HCT116 (cell line): Measurements from ENCODE around the gene DOK6. TPM values are rescaled to one million over a fixed set of nuclear protein-coding genes. Genes with fewer than 3 reads are reported as not detected.

Source experiments
- ATAC-seq: fragments of 200-7000 bp; cut with Tn5 transposase; 2 replicates; pipeline ENCODE4 v1.9.1; 2020; ENCODE audit warnings: mild to moderate bottlenecking, moderate library complexity
- BruUV-seq: library from RNA; stranded (reverse); fragments of 400-500 nt; replicated peaks from 2 replicates; lab custom pipeline; 2021; lab: Mats Ljungman, UMichigan
- CTCF ChIA-PET: fragments of 300-600 bp; sonication (Branson Sonifier 250); formaldehyde crosslinking; loops from one replicate; lab custom pipeline; 2021; ENCODE audit warnings: antibody characterized with exemption; lab: Charles Lee
- POLR2A ChIA-PET: fragments of 300-600, 350-600 bp; sonication (Branson Sonifier 250); formaldehyde crosslinking; loops from one replicate; lab custom pipeline; 2021; ENCODE audit warnings: antibody characterized with exemption; lab: Charles Lee
- RAD21 ChIA-PET, 2 experiments: fragments of 300-600 bp; sonication (Branson Sonifier 250); formaldehyde crosslinking; loops; one replicate each; lab custom pipeline; 2023; ENCODE audit warnings: low total read pairs in 2 of 2; ENCODE audit not compliant: uncharacterized antibody in 2 of 2, unreplicated experiment in 2 of 2, low non-redundant PET in 1 of 2; lab: Charles Lee
- DNase-seq: peaks from one replicate; pipeline ENCODE4 v3.0.0-alpha.2; 2010; ENCODE audit warnings: low read depth, low spot score
- H2AFZ ChIP-seq: fragments of 200-600 bp; shearing (Covaris generic), sonication (generic); 2 replicates; pipeline ENCODE4 v1.6.1; 2017; ENCODE audit warnings: low read depth, mixed run types, mixed read lengths, antibody characterized with exemption, low read length; ENCODE audit not compliant: poor library complexity, severe bottlenecking
- H3K27ac ChIP-seq: 2 replicates; pipeline ENCODE4 v1.5.1; 2012; ENCODE audit warnings: low read depth, low read length
- H3K27me3 ChIP-seq: fragments of 200-600 bp; sonication (generic); 2 replicates; pipeline ENCODE4 v1.6.1; 2016; ENCODE audit warnings: mixed run types, low read length, mixed read lengths; ENCODE audit not compliant: insufficient read depth
- H3K36me3 ChIP-seq, 2 experiments: fragments of 200-500 bp in 1 of 2; fragments of 200-600 bp in 1 of 2; sonication (Bioruptor generic) in 1 of 2; sonication (generic) in 1 of 2; 2 replicates each; pipeline versions ENCODE4 v1.5.1 to v1.6.1; 2014 to 2016; ENCODE audit warnings: low read length in 2 of 2, inconsistent platforms in 1 of 2, mixed read lengths in 1 of 2, mixed run types in 1 of 2; ENCODE audit not compliant: insufficient read depth in 2 of 2, control insufficient read depth in 1 of 2
- H3K4me1 ChIP-seq, 2 experiments: fragments of 200-600 bp in 1 of 2; sonication (generic) in 1 of 2; 2 replicates each; pipeline versions ENCODE4 v1.5.1 to v1.6.1; 2012 to 2017; ENCODE audit warnings: low read length in 2 of 2, inconsistent platforms in 1 of 2, mild to moderate bottlenecking in 1 of 2, mixed read lengths in 1 of 2, mixed run types in 1 of 2, moderate library complexity in 1 of 2; ENCODE audit not compliant: insufficient read depth in 2 of 2, control insufficient read depth in 1 of 2
- H3K4me2 ChIP-seq: fragments of 200-600 bp; sonication (generic); 2 replicates; pipeline ENCODE4 v1.6.1; 2017; ENCODE audit warnings: mixed run types, low read length, mixed read lengths
- H3K4me3 ChIP-seq, 2 experiments: fragments of 200-600 bp in 1 of 2; sonication (generic) in 1 of 2; replicated peaks in 1 of 2; 2 replicates each; pipeline ENCODE4 v1.5.1; 2011 to 2016; ENCODE audit warnings: low read length in 2 of 2, control low read depth in 1 of 2, low read depth in 1 of 2, mild to moderate bottlenecking in 1 of 2, mixed read lengths in 1 of 2, mixed run types in 1 of 2
- H3K79me2 ChIP-seq: fragments of 200-600 bp; sonication (generic); 2 replicates; pipeline ENCODE4 v1.6.1; 2017; ENCODE audit warnings: mild to moderate bottlenecking, mixed run types, low read length, moderate library complexity, mixed read lengths; ENCODE audit not compliant: insufficient read depth
- H3K9ac ChIP-seq: fragments of 200-600 bp; sonication (generic); 2 replicates; pipeline ENCODE4 v1.6.1; 2016; ENCODE audit warnings: low read length, mixed read lengths
- H3K9me2 ChIP-seq: fragments of 200-600 bp; sonication (generic), shearing (Covaris generic); 2 replicates; pipeline ENCODE4 v1.6.1; 2017; ENCODE audit warnings: mixed run types, mild to moderate bottlenecking, moderate library complexity; ENCODE audit not compliant: insufficient read depth
- H3K9me3 ChIP-seq, 2 experiments: fragments of 200-500 bp in 1 of 2; fragments of 200-600 bp in 1 of 2; sonication (Bioruptor generic) in 1 of 2; sonication (generic) in 1 of 2; 2 replicates each; pipeline ENCODE4 v1.6.1; 2014 to 2017; ENCODE audit warnings: low read length in 2 of 2, mixed read lengths in 2 of 2, inconsistent platforms in 1 of 2, low read depth in 1 of 2, mild to moderate bottlenecking in 1 of 2, mixed run types in 1 of 2, moderate library complexity in 1 of 2; ENCODE audit not compliant: control insufficient read depth in 1 of 2, insufficient read depth in 1 of 2
- H4K20me1 ChIP-seq: fragments of 200-600 bp; sonication (generic), shearing (Covaris generic); 2 replicates; pipeline ENCODE4 v1.6.1; 2017; ENCODE audit warnings: mixed run types, mild to moderate bottlenecking, moderate library complexity; ENCODE audit not compliant: insufficient read depth
- CBX3 ChIP-seq: IDR thresholded peaks from 2 replicates; pipeline ENCODE4 v1.6.1; 2012; ENCODE audit warnings: low read depth
- CEBPB ChIP-seq: IDR thresholded peaks from 2 replicates; pipeline ENCODE4 v1.6.1; 2012; ENCODE audit warnings: low read depth
- EZH2 ChIP-seq: fragments of 200-600 bp; sonication (generic); IDR thresholded peaks from 2 replicates; pipeline ENCODE4 v1.6.1; 2017; ENCODE audit warnings: antibody characterized with exemption, mixed run types
- FOSL1 ChIP-seq: IDR thresholded peaks from 2 replicates; pipeline ENCODE4 v1.6.1; 2012; ENCODE audit warnings: low read depth
- JUND ChIP-seq: IDR thresholded peaks from 2 replicates; pipeline ENCODE4 v1.6.1; 2012
- POLR2A ChIP-seq: IDR thresholded peaks from 2 replicates; pipeline ENCODE4 v1.7.0; 2011; ENCODE audit warnings: borderline replicate concordance; ENCODE audit not compliant: insufficient read depth, insufficient read length; ENCODE audit errors: extremely low read depth
- POLR2AphosphoS5 ChIP-seq: IDR thresholded peaks from 2 replicates; pipeline ENCODE4 v1.6.1; 2011; ENCODE audit warnings: mild to moderate bottlenecking, low read depth, low read length, moderate library complexity
- SP1 ChIP-seq: IDR thresholded peaks from 2 replicates; pipeline ENCODE4 v1.6.1; 2012; ENCODE audit warnings: low read depth
- SRF ChIP-seq: IDR thresholded peaks from 2 replicates; pipeline ENCODE4 v1.6.1; 2012; ENCODE audit warnings: low read depth
- YY1 ChIP-seq: IDR thresholded peaks from 2 replicates; pipeline ENCODE4 v1.6.1; 2011; ENCODE audit warnings: low read length, low read depth, moderate library complexity, mild to moderate bottlenecking; ENCODE audit not compliant: insufficient replicate concordance; ENCODE audit errors: extremely low read depth
- ZFX ChIP-seq: fragments of 450-650 bp; IDR thresholded peaks from 2 replicates; pipeline ENCODE4 v1.6.1; 2017
- intact Hi-C: fragments of 100-400 bp; cut with micrococcal nuclease; formaldehyde crosslinking; loops from 2 replicates; pipeline ENCODE4 v1.10.0; 2022
- total RNA-seq: library from RNA; stranded (reverse); gene quantifications from one replicate; pipeline ENCODE4 v1.2.1, GENCODE V29; 2021; ENCODE audit not compliant: unreplicated experiment
- TF ChIP-seq, protein P1 (sequence below), 3 experiments: fragments of 200-600 bp in 1 of 3; sonication (generic) in 1 of 3; IDR thresholded peaks in 2 of 3; conservative IDR thresholded peaks in 1 of 3; 2 replicates each; pipeline ENCODE4 v1.5.1; 2012 to 2017; ENCODE audit warnings: low read depth in 2 of 3, low read length in 2 of 3, antibody characterized with exemption in 1 of 3, borderline replicate concordance in 1 of 3, control low read depth in 1 of 3, mild to moderate bottlenecking in 1 of 3, mixed read lengths in 1 of 3, mixed run types in 1 of 3, moderate library complexity in 1 of 3; ENCODE audit not compliant: insufficient read depth in 1 of 3
- TF ChIP-seq, protein P2 (sequence below): IDR thresholded peaks from 2 replicates; pipeline ENCODE4 v1.6.1; 2012
- TF ChIP-seq, protein P3 (sequence below): IDR thresholded peaks from 2 replicates; pipeline ENCODE4 v1.6.1; 2012; ENCODE audit warnings: low read depth

The DOK6 gene
- total RNA-seq, 1 experiment from 2014 or later, result not detected

DNA sequence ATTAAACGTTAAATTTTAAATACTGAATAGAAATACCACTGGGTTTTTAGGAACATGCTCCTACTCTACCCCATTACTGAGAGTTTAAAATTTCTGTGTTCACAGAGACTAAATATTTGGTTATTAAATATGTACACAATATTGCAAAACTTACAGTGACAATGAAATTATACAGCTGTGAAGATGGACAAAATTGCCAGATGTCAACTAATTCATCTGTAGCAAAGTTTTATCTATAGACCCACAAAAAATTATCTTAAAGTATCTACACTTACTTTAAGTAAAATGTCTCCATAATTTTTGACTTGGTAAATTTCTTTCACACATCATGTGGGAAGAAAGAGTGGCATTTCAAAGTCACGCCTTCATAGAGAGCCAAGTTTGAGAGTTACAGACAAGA is 333.8 kb downstream of the DOK6 start:
- H3K9me3 ChIP-seq, result no peaks in the 10 kb centered on the region
- ChIA-PET RAD21 (no interaction called here), CTCF (no interaction called here), POLR2A (no interaction called here)
- H4K20me1 ChIP-seq, result no peaks in the 10 kb centered on the region
- no peaks in the 10 kb centered on the region for H3K4me1 ChIP-seq
- no peaks in the 10 kb centered on the region for H3K9me2 ChIP-seq
- no peaks in the 10 kb centered on the region for H3K27me3 ChIP-seq
- H3K4me3 ChIP-seq, result no peak overlapping the region
- ATAC-seq (no peak), DNase-seq (no peak)
- H3K79me2 ChIP-seq, result no peaks in the 10 kb centered on the region
- BruUV-seq, result no TSS peak
- H3K36me3 ChIP-seq, result no peaks in the 10 kb centered on the region
- H3K27ac ChIP-seq, result no peak overlapping the region
- no peak overlapping the region for H3K4me2 ChIP-seq
- H3K9ac ChIP-seq, result no peak overlapping the region
- H2AFZ ChIP-seq, result no peak overlapping the region
- intact Hi-C loops, result no loop called here
- TF ChIP-seq EZH2, result no peak
- no peak for TF ChIP-seq ZFX
- TF ChIP-seq POLR2A, result no peak
- TF ChIP-seq, protein P1, sequence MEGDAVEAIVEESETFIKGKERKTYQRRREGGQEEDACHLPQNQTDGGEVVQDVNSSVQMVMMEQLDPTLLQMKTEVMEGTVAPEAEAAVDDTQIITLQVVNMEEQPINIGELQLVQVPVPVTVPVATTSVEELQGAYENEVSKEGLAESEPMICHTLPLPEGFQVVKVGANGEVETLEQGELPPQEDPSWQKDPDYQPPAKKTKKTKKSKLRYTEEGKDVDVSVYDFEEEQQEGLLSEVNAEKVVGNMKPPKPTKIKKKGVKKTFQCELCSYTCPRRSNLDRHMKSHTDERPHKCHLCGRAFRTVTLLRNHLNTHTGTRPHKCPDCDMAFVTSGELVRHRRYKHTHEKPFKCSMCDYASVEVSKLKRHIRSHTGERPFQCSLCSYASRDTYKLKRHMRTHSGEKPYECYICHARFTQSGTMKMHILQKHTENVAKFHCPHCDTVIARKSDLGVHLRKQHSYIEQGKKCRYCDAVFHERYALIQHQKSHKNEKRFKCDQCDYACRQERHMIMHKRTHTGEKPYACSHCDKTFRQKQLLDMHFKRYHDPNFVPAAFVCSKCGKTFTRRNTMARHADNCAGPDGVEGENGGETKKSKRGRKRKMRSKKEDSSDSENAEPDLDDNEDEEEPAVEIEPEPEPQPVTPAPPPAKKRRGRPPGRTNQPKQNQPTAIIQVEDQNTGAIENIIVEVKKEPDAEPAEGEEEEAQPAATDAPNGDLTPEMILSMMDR (IDR thresholded peaks at IDR 0.05 in 2 of 3, conservative IDR thresholded peaks at IDR 0.05 in 1 of 3; ENCODE audit: borderline replicate concordance in 1 of 3, insufficient read depth in 1 of 3, low read depth in 2 of 3, low read length in 2 of 3), result no peak
- no peak for TF ChIP-seq CEBPB
- TF ChIP-seq CBX3, result no peak
- no peak for TF ChIP-seq FOSL1
- TF ChIP-seq SRF, result no peak
- no peak for TF ChIP-seq YY1
- TF ChIP-seq, protein P2, sequence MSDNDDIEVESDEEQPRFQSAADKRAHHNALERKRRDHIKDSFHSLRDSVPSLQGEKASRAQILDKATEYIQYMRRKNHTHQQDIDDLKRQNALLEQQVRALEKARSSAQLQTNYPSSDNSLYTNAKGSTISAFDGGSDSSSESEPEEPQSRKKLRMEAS, result no peak
- TF ChIP-seq, protein P3, sequence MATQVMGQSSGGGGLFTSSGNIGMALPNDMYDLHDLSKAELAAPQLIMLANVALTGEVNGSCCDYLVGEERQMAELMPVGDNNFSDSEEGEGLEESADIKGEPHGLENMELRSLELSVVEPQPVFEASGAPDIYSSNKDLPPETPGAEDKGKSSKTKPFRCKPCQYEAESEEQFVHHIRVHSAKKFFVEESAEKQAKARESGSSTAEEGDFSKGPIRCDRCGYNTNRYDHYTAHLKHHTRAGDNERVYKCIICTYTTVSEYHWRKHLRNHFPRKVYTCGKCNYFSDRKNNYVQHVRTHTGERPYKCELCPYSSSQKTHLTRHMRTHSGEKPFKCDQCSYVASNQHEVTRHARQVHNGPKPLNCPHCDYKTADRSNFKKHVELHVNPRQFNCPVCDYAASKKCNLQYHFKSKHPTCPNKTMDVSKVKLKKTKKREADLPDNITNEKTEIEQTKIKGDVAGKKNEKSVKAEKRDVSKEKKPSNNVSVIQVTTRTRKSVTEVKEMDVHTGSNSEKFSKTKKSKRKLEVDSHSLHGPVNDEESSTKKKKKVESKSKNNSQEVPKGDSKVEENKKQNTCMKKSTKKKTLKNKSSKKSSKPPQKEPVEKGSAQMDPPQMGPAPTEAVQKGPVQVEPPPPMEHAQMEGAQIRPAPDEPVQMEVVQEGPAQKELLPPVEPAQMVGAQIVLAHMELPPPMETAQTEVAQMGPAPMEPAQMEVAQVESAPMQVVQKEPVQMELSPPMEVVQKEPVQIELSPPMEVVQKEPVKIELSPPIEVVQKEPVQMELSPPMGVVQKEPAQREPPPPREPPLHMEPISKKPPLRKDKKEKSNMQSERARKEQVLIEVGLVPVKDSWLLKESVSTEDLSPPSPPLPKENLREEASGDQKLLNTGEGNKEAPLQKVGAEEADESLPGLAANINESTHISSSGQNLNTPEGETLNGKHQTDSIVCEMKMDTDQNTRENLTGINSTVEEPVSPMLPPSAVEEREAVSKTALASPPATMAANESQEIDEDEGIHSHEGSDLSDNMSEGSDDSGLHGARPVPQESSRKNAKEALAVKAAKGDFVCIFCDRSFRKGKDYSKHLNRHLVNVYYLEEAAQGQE, result no peak
- TF ChIP-seq JUND, result no peak
- no peak for TF ChIP-seq POLR2AphosphoS5
- no peak for TF ChIP-seq SP1
